HG03139 (cell line): ENCODE data around the gene ATP2C2.
"Not testable (repeated sequence)": the region's sequence is repeated elsewhere in the genome, so short reads cannot be mapped to it uniquely, and the experiment has no call there.

ENCODE experiments used
- ATAC-seq: cut with Tn5 transposase; IDR thresholded peaks from one replicate; pipeline ENCODE4 v1.9.1; 2021; ENCODE audit not compliant: unreplicated experiment

ATP2C2 gene

GRCh38 chr16:84339311-84339710, 29.0 kb upstream of the ATP2C2 start:
- no peak for ATAC-seq

- no peak for ATAC-seq
Measured at GRCh38 chr16:84339766-84340165, 28.6 kb upstream of the ATP2C2 start.

GRCh38 chr16:84340325-84341040, 27.9 kb upstream of the ATP2C2 start:
- no peak for ATAC-seq

- no peak for ATAC-seq
Measured at GRCh38 chr16:84341528-84342295, 26.6 kb upstream of the ATP2C2 start.

- not testable (repeated sequence) for ATAC-seq
Measured at GRCh38 chr16:84343800-84344199, 24.5 kb upstream of the ATP2C2 start.

- no peak for ATAC-seq
Measured at GRCh38 chr16:84344781-84345180, 23.6 kb upstream of the ATP2C2 start.

- ATAC-seq: no peak
Measured at GRCh38 chr16:84347161-84347560, 21.2 kb upstream of the ATP2C2 start.

GRCh38 chr16:84348386-84348888, 19.9 kb upstream of the ATP2C2 start:
- no peak for ATAC-seq

- no peak for ATAC-seq
Measured at GRCh38 chr16:84349862-84350684, 18.3 kb upstream of the ATP2C2 start.

GRCh38 chr16:84350685-84351400, 17.5 kb upstream of the ATP2C2 start:
- no peak for ATAC-seq

- ATAC-seq: no peak
Measured at GRCh38 chr16:84351630-84352029, 16.7 kb upstream of the ATP2C2 start.

GRCh38 chr16:84354306-84354705, 14.0 kb upstream of the ATP2C2 start:
- no peak for ATAC-seq

- ATAC-seq: no peak
Measured at GRCh38 chr16:84355149-84355548, 13.2 kb upstream of the ATP2C2 start.

GRCh38 chr16:84356176-84356575, 12.2 kb upstream of the ATP2C2 start:
- no peak for ATAC-seq

- ATAC-seq: no peak
Measured at GRCh38 chr16:84356591-84357116, 11.7 kb upstream of the ATP2C2 start.

GRCh38 chr16:84357191-84357651, 11.1 kb upstream of the ATP2C2 start:
- ATAC-seq: no peak

GRCh38 chr16:84358601-84359295, 9.6 kb upstream of the ATP2C2 start:
- ATAC-seq: no peak

GRCh38 chr16:84359326-84359725, 9.0 kb upstream of the ATP2C2 start:
- ATAC-seq: no peak

GRCh38 chr16:84360170-84360569, 8.2 kb upstream of the ATP2C2 start:
- no peak for ATAC-seq

- ATAC-seq: no peak
Measured at GRCh38 chr16:84360748-84361147, 7.6 kb upstream of the ATP2C2 start.
